GM03348 (cell line): ENCODE data around the gene PIGZ.

Experiments used
- DNase-seq: peaks from one replicate; pipeline ENCODE4 v3.0.0; 2012; ENCODE audit warnings: low spot score

Gene PIGZ

DNA sequence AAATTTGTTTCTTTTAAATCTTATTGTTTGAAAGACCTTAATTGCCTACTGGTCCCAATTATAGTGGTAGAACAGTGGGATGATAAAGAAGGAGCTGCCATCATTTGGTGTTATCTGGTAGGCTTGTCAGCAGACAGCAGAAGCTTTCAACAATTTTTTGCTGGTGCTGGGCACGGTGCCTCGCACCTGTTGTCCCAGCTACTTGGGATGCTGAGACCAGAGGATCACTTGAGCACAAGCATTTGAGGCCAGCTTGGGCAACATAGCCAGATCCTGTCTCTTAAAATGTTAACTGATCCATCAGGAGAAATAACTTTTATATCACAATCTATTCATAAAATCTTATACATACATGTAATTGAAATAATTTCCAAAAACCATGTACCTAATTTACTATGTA, 64.9 kb downstream of the PIGZ start:
- no peak for DNase-seq

DNA sequence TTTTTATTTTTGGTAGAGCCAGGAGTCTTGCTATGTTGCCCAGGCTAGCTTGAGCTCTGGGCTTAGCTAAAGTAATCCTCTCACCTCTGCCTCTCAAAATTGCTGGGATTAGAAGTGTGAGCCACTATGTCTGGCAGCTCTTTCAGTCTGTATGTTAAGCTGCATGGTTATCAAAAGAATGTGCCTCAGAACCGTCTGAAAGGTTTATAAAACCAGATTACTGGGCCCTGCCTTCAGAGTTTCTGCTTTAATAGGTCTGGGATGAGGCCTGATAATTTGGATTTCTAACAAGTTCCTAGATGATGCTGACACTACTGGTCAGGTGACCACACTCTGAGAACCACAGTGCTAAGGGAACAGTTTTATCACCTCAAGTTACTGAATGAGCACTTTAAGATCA, 66.3 kb downstream of the PIGZ start:
- DNase-seq = no peak

DNA sequence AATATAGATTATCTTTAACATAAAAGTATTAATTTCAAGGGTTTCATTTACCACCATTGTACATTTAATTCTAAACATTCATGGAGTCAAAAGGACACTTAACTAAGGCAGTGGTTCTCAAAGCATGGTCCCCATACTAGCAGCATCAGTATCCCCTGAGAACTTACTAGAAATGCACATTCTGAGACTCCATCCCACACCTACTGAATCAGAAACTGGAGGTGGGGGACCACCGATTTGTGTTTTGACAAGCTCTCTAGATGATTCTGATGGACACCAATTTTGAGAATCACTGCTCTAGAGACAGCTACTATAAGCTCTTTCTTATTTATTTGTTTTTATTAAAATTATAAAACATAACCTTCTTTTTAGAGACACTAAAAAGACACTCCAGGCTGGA, 66.9 kb downstream of the PIGZ start:
- no peak for DNase-seq
